ENCODE results near the gene PTGDR2. TPM values are rescaled to one million over a fixed set of nuclear protein-coding genes. Genes with fewer than 3 reads are reported as not detected.
A peak's percentile ranks its signal among the peaks of the same experiment; 100 is the strongest.

Gene PTGDR2
- total RNA-seq, 2 donors from 2014 or later: 0.52 to 1.3 TPM

- intact Hi-C loops (cut with DNase I): loop anchor here (5.0 kb wide), 1 partner anchor 65 kb away; no protein-coding TSS in a partner anchor
- no peaks in the 10 kb centered on the region for H3K27me3 ChIP-seq
- H3K36me3 ChIP-seq (replicated peaks in 1 of 2; ENCODE audit: insufficient read depth in 1 of 2, low read depth in 2 of 2): no peaks in the 10 kb centered on the region
- no peaks in the 10 kb centered on the region for H3K9me3 ChIP-seq
- no peak for ATAC-seq
- 52 to 58% methylated on average over 9 of the region's 9 CpGs for whole genome bisulfite sequencing, 2 donors
- DNase-seq: no peak
- peaks cover 9% of the 10 kb centered on the region for H3K4me1 ChIP-seq
- no peak overlapping the region for H3K4me3 ChIP-seq
- no peak overlapping the region for H3K27ac ChIP-seq
- TF ChIP-seq POLR2A (IDR thresholded peaks at IDR 0.05) (no peak), CTCF (IDR thresholded peaks at IDR 0.05) (no peak)
Observed at GRCh38 chr11:60836866-60837515, 18.8 kb downstream of the PTGDR2 start.

GRCh38 chr11:60835534-60835846, 20.3 kb downstream of the PTGDR2 start:
- H3K4me1 ChIP-seq: no peaks in the 10 kb centered on the region
- DNase-seq: no peak
- 58 to 67% methylated on average over 3 of the region's 3 CpGs for WGBS, 2 donors
- TF ChIP-seq POLR2A (IDR thresholded peaks at IDR 0.05) (no peak), CTCF (IDR thresholded peaks at IDR 0.05) (no peak)
- ATAC-seq: no peak
- no peaks in the 10 kb centered on the region for H3K27me3 ChIP-seq
- no peak overlapping the region for H3K27ac ChIP-seq
- H3K4me3 ChIP-seq: no peak overlapping the region
- no peaks in the 10 kb centered on the region for H3K9me3 ChIP-seq
- H3K36me3 ChIP-seq (replicated peaks in 1 of 2; ENCODE audit: insufficient read depth in 1 of 2, low read depth in 2 of 2): no peaks in the 10 kb centered on the region
- intact Hi-C loops (cut with DNase I): loop anchor here (5.0 kb wide), 1 partner anchor 67 kb away; no protein-coding TSS in a partner anchor

GRCh38 chr11:60834742-60835533, 20.8 kb downstream of the PTGDR2 start:
- Histone ChIP-seq H3K36me3 (replicated peaks in 1 of 2; ENCODE audit: insufficient read depth in 1 of 2, low read depth in 2 of 2) (no peaks in the 10 kb centered on the region), H3K9me3 (no peaks in the 10 kb centered on the region), H3K27ac (peak overlapping the region in 1 of 4 donors; percentile 1), H3K27me3 (no peaks in the 10 kb centered on the region), H3K4me3 (no peak overlapping the region), H3K4me1 (no peaks in the 10 kb centered on the region)
- ATAC-seq (no peak), DNase-seq (no peak)
- no peak for TF ChIP-seq CTCF (IDR thresholded peaks at IDR 0.05)
- no peak for TF ChIP-seq POLR2A (IDR thresholded peaks at IDR 0.05)
- intact Hi-C loops (cut with DNase I): loop anchor here (5.0 kb wide), 1 partner anchor 67 kb away; no protein-coding TSS in a partner anchor
- WGBS, 2 donors: 44 to 49% methylated on average over 7 of the region's 7 CpGs

GRCh38 chr11:60831501-60832079, 24.2 kb downstream of the PTGDR2 start:
- Histone ChIP-seq H3K27me3 (no peaks in the 10 kb centered on the region), H3K27ac (no peak overlapping the region), H3K9me3 (no peaks in the 10 kb centered on the region), H3K36me3 (replicated peaks in 1 of 2; ENCODE audit: insufficient read depth in 1 of 2, low read depth in 2 of 2) (no peaks in the 10 kb centered on the region), H3K4me1 (no peaks in the 10 kb centered on the region), H3K4me3 (no peak overlapping the region)
- DNase-seq (no peak), ATAC-seq (no peak)
- WGBS, 2 donors: 43 to 44% methylated on average over 7 of the region's 7 CpGs
- intact Hi-C loops (cut with DNase I): no loop called here
- no peak for TF ChIP-seq POLR2A (IDR thresholded peaks at IDR 0.05)
- TF ChIP-seq CTCF (IDR thresholded peaks at IDR 0.05): no peak

Data from body of pancreas (tissue), 4 donors.